Thyroid gland (tissue), 4 donors: ENCODE measurements around the gene RASSF8.

Source experiments
- POLR2A ChIP-seq, 2 donors: fragments of 450-650 bp; IDR thresholded peaks; one replicate each; pipeline ENCODE4 v1.6.1; 2017; ENCODE audit warnings: antibody characterized with exemption in 2 of 2, mild to moderate bottlenecking in 2 of 2, moderate library complexity in 1 of 2
- TF ChIP-seq, protein P1 (sequence below), 6 experiments: fragments of 200-600 bp in 3 of 6; fragments of 450-650 bp in 3 of 6; sonication (generic) in 3 of 6; IDR thresholded peaks; one replicate each; pipeline ENCODE4 v1.5.1; 2016 to 2019; ENCODE audit warnings: antibody characterized with exemption in 6 of 6, mild to moderate bottlenecking in 2 of 6, inconsistent platforms in 1 of 6, moderate library complexity in 1 of 6

DNA sequence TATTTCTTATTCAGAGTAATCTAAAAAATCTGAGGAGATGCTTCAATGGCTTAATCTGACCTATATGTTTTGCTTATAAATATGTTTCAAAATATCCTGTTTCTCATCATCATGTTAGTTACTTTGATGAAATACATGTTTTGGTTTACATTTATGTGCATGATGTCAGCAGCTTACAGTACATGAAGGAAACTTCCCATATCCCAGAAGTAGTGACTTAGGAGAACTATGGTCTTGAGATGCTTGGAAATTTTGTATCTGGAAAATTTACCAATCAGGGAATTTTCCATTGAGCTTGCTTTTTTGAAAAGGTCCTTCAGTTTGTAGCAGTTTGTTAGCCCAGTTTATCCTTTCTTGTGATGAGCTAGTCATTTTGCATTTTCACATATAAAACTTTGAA is 73.3 kb downstream of the RASSF8 start:
- TF ChIP-seq, protein P1, sequence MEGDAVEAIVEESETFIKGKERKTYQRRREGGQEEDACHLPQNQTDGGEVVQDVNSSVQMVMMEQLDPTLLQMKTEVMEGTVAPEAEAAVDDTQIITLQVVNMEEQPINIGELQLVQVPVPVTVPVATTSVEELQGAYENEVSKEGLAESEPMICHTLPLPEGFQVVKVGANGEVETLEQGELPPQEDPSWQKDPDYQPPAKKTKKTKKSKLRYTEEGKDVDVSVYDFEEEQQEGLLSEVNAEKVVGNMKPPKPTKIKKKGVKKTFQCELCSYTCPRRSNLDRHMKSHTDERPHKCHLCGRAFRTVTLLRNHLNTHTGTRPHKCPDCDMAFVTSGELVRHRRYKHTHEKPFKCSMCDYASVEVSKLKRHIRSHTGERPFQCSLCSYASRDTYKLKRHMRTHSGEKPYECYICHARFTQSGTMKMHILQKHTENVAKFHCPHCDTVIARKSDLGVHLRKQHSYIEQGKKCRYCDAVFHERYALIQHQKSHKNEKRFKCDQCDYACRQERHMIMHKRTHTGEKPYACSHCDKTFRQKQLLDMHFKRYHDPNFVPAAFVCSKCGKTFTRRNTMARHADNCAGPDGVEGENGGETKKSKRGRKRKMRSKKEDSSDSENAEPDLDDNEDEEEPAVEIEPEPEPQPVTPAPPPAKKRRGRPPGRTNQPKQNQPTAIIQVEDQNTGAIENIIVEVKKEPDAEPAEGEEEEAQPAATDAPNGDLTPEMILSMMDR (IDR thresholded peaks at IDR 0.05), result no peak
- TF ChIP-seq POLR2A (IDR thresholded peaks at IDR 0.05), result no peak
